DOHH2 (cell line): ENCODE results near the gene OR6B2.

Experiments
- CTCF ChIP-seq: fragments of 200-600 bp; sonication (generic); IDR thresholded peaks from one replicate; pipeline ENCODE4 v1.5.1; 2014; ENCODE audit warnings: antibody characterized with exemption, mild to moderate bottlenecking, low read depth, low read length; ENCODE audit not compliant: poor library complexity, severe bottlenecking
- EZH2phosphoT487 ChIP-seq: fragments of 200-600 bp; sonication (generic); IDR thresholded peaks from 2 replicates; pipeline ENCODE4 v1.6.1; 2017; ENCODE audit warnings: borderline replicate concordance, mild to moderate bottlenecking, antibody characterized with exemption, low read length, moderate library complexity, mixed read lengths

- TF ChIP-seq EZH2phosphoT487 (no peak), CTCF (no peak)
These were observed 44.3 kb upstream of the OR6B2 start for GRCh38 chr2:240074545-240074944.
